Regular cardiac myocyte (primary cell): ENCODE measurements around the gene TAF11L11. TPM values are rescaled to one million over a fixed set of nuclear protein-coding genes. Genes with fewer than 3 reads are reported as not detected.

Experiments used
- total RNA-seq: library from RNA; depleted of rRNA; stranded (reverse); fragments of >200 nt; gene quantifications from 2 replicates; pipeline ENCODE4 v1.2.3, GENCODE V29; 2014

The TAF11L11 gene
- not detected in 2 replicates for total RNA-seq

DNA sequence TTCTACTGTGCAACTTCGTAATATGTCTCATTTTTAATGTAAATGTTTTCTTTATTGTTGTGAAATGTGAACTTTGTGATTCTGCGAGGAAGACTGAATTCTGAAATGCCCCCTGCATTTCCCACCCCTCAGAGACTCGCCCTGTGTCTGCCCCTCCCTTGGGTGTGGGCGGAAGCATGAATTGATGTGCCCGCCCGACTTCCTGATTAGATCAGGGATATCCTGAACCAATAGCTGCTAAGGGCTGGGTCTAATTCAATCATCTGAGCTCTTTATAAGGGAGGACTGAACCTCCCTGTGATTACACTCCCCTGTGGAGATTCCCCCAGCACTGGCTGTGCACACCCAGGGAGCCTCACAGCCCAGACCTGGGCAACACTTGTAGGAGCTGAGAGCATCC, at the start of gene TAF11L11:
TAF11L11 (plus strand) TSS at position 304 of the 400 bp plus-strand sequence.

DNA sequence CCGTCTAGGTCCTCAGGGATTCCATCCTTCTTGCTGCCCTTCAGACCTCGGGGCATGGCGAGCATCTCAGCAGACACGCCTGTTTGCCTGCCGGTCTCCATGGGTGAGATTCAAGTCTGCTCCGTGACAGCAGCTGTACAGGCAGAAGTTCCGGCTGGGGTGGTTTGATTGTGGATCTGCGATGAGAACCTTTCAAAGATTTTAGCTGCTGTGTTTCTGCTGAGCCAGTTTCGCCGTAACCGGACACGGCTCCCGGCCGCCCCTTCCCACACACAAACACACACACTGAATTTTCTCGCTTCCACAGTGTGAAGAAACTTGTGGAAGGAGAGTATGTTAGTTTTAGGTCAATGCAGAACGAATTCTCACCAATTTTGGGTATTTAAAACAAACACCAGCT, 18.3 kb upstream of the TAF11L11 start, which contains the start of gene TAF11L7:
TAF11L7 (minus strand) TSS at position 101 of the 400 bp plus-strand sequence.

DNA sequence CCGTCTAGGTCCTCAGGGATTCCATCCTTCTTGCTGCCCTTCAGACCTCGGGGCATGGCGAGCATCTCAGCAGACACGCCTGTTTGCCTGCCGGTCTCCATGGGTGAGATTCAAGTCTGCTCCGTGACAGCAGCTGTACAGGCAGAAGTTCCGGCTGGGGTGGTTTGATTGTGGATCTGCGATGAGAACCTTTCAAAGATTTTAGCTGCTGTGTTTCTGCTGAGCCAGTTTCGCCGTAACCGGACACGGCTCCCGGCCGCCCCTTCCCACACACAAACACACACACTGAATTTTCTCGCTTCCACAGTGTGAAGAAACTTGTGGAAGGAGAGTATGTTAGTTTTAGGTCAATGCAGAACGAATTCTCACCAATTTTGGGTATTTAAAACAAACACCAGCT, 13.1 kb upstream of the TAF11L11 start, which contains the start of gene TAF11L8:
TAF11L8 (minus strand) TSS at position 101 of the 400 bp plus-strand sequence.

DNA sequence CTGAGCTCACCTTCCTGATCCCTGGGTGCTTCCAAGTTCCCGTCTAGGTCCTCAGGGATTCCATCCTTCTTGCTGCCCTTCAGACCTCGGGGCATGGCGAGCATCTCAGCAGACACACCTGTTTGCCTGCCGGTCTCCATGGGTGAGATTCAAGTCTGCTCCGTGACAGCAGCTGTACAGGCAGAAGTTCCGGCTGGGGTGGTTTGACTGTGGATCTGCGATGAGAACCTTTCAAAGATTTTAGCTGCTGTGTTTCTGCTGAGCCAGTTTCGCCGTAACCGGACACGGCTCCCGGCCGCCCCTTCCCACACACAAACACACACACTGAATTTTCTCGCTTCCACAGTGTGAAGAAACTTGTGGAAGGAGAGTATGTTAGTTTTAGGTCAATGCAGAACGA, 9.7 kb upstream of the TAF11L11 start, which contains the start of gene TAF11L9:
TAF11L9 (minus strand) TSS at position 140 of the 400 bp plus-strand sequence.

DNA sequence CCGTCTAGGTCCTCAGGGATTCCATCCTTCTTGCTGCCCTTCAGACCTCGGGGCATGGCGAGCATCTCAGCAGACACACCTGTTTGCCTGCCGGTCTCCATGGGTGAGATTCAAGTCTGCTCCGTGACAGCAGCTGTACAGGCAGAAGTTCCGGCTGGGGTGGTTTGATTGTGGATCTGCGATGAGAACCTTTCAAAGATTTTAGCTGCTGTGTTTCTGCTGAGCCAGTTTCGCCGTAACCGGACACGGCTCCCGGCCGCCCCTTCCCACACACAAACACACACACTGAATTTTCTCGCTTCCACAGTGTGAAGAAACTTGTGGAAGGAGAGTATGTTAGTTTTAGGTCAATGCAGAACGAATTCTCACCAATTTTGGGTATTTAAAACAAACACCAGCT, 6.3 kb upstream of the TAF11L11 start, which contains the start of gene TAF11L10:
TAF11L10 (minus strand) TSS at position 101 of the 400 bp plus-strand sequence.

DNA sequence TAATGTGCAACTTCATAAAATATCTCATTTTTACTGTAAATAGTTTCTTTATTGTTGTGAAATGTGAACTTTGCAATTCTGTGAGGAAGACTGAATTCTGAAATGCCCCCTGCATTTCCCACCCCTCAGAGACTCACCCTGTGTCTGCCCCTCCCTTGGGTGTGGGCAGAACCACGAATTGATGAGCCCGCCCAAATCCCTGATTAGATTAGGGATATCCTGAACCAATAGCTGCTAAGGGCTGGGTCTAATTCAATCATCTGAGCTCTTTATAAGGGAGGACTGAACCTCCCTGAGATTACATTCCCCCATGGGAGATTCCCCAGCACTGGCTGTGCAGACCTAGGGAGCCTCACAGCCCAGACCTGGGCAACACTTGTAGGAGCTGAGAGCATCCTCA, 6.1 kb downstream of the TAF11L11 start, which contains the start of gene TAF11L12:
TAF11L12 (plus strand) TSS at position 301 of the 400 bp plus-strand sequence.

DNA sequence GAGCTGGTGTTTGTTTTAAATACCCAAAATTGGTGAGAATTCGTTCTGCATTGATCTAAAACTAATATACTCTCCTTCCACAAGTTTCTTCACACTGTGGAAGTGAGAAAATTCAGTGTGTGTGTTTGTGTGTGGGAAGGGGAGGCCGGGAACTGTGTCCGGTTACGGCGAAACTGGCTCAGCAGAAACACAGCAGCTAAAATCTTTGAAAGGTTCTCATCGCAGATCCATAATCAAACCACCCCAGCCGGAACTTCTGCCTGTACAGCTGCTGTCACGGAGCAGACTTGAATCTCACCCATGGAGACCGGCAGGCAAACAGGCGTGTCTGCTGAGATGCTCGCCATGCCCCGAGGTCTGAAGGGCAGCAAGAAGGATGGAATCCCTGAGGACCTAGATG, 27.8 kb downstream of the TAF11L11 start, which contains the start of gene TAF11L13:
TAF11L13 (plus strand) TSS at position 301 of the 400 bp plus-strand sequence.

DNA sequence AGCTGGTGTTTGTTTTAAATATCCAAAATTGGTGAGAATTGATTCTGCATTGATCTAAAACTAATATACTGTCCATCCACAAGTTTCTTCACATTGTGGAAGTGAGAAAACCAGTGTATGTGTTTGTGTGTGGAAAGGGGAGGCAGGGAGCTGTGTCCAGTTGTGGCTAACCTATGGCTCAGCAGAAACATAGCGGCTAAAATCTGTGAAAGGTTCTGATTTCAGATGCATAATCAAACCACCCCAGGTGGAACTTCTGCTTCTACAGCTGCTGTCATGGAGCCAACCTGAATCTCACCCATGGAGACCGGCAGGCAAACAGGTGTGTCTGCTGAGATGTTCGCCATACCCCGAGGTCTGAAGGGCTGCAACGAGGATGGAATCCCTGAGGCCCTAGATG, 30.2 kb downstream of the TAF11L11 start, which contains the start of gene TAF11L14:
TAF11L14 (plus strand) TSS at position 301 of the 400 bp plus-strand sequence.

Other genes starting within 250 kb of the TAF11L11 start
- not detected in 2 replicates for gene TAF11L2, start 106.0 kb upstream of the TAF11L11 start, total RNA-seq
- not detected in 2 replicates for gene TAF11L3, start 85.8 kb upstream of the TAF11L11 start, total RNA-seq
- not detected in 2 replicates for gene TAF11L4, start 82.4 kb upstream of the TAF11L11 start, total RNA-seq
- not detected in 2 replicates for gene TAF11L5, start 78.9 kb upstream of the TAF11L11 start, total RNA-seq
- gene TAF11L6, start 75.5 kb upstream of the TAF11L11 start, total RNA-seq, result not detected in 2 replicates
- gene TAF11L7, start 18.4 kb upstream of the TAF11L11 start, total RNA-seq, result not detected in 2 replicates
- gene TAF11L8, start 13.2 kb upstream of the TAF11L11 start, total RNA-seq, result not detected in 2 replicates
- gene TAF11L9, start 9.8 kb upstream of the TAF11L11 start, total RNA-seq, result not detected in 2 replicates
- gene TAF11L10, start 6.4 kb upstream of the TAF11L11 start, total RNA-seq, result not detected in 2 replicates
- not detected in 2 replicates for gene TAF11L12, start 6.2 kb downstream of the TAF11L11 start, total RNA-seq
- gene TAF11L13, start 27.9 kb downstream of the TAF11L11 start, total RNA-seq, result 0.28 TPM in 1 of 2 replicates, not detected in the other
- gene TAF11L14, start 30.3 kb downstream of the TAF11L11 start, total RNA-seq, result not detected in 2 replicates